Peyer's patch (tissue), 4 donors: ENCODE measurements around the gene KLF18.

Source experiments
- CTCF ChIP-seq, 6 experiments: fragments of 450-650 bp in 4 of 6; fragments of 200-600 bp in 2 of 6; sonication (generic) in 1 of 6; IDR thresholded peaks; one replicate each; pipeline ENCODE4 v1.5.1; 2017 to 2019; ENCODE audit warnings: antibody characterized with exemption in 6 of 6, mild to moderate bottlenecking in 3 of 6, moderate library complexity in 1 of 6
- POLR2A ChIP-seq, 2 donors: fragments of 450-650 bp; IDR thresholded peaks; one replicate each; pipeline ENCODE4 v1.5.1; 2017; ENCODE audit warnings: antibody characterized with exemption in 2 of 2, mild to moderate bottlenecking in 2 of 2, moderate library complexity in 2 of 2

DNA sequence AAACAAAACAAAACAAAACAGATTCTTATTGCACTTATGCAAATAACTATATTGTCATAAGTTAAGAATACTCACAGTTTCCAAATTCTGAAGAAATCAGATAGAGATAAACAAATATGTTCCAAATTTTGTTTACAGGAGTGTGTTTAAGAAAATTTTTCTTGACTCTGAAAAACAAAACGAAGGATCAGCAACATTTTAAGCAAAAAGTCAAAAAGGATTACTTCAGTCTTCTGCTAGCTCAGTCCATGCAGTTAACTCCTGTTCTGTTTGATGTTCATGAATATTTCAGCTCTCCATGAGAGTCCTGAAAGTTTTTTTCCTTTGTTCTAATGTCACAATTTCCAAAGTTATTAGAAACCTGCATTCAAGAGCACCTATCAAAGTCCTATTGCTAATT is 33.2 kb upstream of the KLF18 start:
- TF ChIP-seq CTCF (IDR thresholded peaks at IDR 0.05) (no peak), POLR2A (IDR thresholded peaks at IDR 0.05) (no peak)
